MG63 (cell line): ENCODE measurements around the gene TRIP12. TPM values are rescaled to one million over a fixed set of nuclear protein-coding genes. Genes with fewer than 3 reads are reported as not detected.

Experiments used
- DNase-seq: peaks from one replicate; pipeline ENCODE4 v3.0.0-alpha.2; 2020
- H3K27me3 ChIP-seq: fragments of 250-450 bp; sonication (Bioruptor Pico); 2 replicates; pipeline ENCODE4 v1.5.1; 2020; ENCODE audit warnings: mild to moderate bottlenecking, moderate library complexity
- H3K36me3 ChIP-seq: fragments of 250-450 bp; sonication (Bioruptor Pico); 2 replicates; pipeline ENCODE4 v1.5.1; 2020; ENCODE audit warnings: mild to moderate bottlenecking, moderate library complexity
- H3K4me3 ChIP-seq: fragments of 250-450 bp; sonication (Bioruptor Pico); 2 replicates; pipeline ENCODE4 v1.5.1; 2020; ENCODE audit warnings: mild to moderate bottlenecking, moderate library complexity
- H3K9me3 ChIP-seq: fragments of 250-450 bp; sonication (Bioruptor Pico); 2 replicates; pipeline ENCODE4 v1.5.1; 2020; ENCODE audit warnings: mild to moderate bottlenecking, moderate library complexity
- total RNA-seq: library from RNA; depleted of rRNA; stranded (reverse); fragments of >200 nt; shearing (Covaris generic); gene quantifications from 2 replicates; pipeline ENCODE4 v1.2.3, GENCODE V29; 2014; ENCODE audit warnings: low replicate concordance

The TRIP12 gene
- total RNA-seq, 1 experiment from 2014 or later = 80.7 TPM

- Histone ChIP-seq H3K9me3 (no peaks in the 10 kb centered on the region), H3K36me3 (peaks cover 21% of the 10 kb centered on the region), H3K27me3 (no peaks in the 10 kb centered on the region), H3K4me3 (no peak overlapping the region)
- no peak for DNase-seq
Observed at GRCh38 chr2:229896857-229897256, 25.0 kb downstream of the TRIP12 start.

GRCh38 chr2:229889023-229889422 lies 32.8 kb downstream of the TRIP12 start:
- no peak overlapping the region for H3K4me3 ChIP-seq
- no peak for DNase-seq
- no peaks in the 10 kb centered on the region for H3K27me3 ChIP-seq
- no peaks in the 10 kb centered on the region for H3K9me3 ChIP-seq
- H3K36me3 ChIP-seq = peaks cover 12% of the 10 kb centered on the region

- H3K9me3 ChIP-seq = no peaks in the 10 kb centered on the region
- peaks cover 12% of the 10 kb centered on the region for H3K36me3 ChIP-seq
- DNase-seq = no peak
- no peak overlapping the region for H3K4me3 ChIP-seq
- H3K27me3 ChIP-seq = no peaks in the 10 kb centered on the region
Observed at GRCh38 chr2:229888031-229888430, 33.8 kb downstream of the TRIP12 start.

- no peak overlapping the region for H3K4me3 ChIP-seq
Observed at GRCh38 chr2:229887441-229887840, 34.4 kb downstream of the TRIP12 start.

GRCh38 chr2:229884775-229885699 lies 36.8 kb downstream of the TRIP12 start:
- Histone ChIP-seq H3K4me3 (no peak overlapping the region), H3K27me3 (no peaks in the 10 kb centered on the region)
- DNase-seq = no peak

More at GRCh38 chr2:229887441-229887840, 34.4 kb downstream of the TRIP12 start:
- Histone ChIP-seq H3K36me3 (peaks cover 12% of the 10 kb centered on the region), H3K9me3 (no peaks in the 10 kb centered on the region), H3K27me3 (no peaks in the 10 kb centered on the region)
- DNase-seq = no peak

GRCh38 chr2:229882583-229882982 lies 39.2 kb downstream of the TRIP12 start:
- peaks cover 35% of the 10 kb centered on the region for H3K36me3 ChIP-seq
- DNase-seq = no peak
- H3K9me3 ChIP-seq = no peaks in the 10 kb centered on the region
- H3K4me3 ChIP-seq = no peak overlapping the region
- no peaks in the 10 kb centered on the region for H3K27me3 ChIP-seq

More at GRCh38 chr2:229884775-229885699, 36.8 kb downstream of the TRIP12 start:
- Histone ChIP-seq H3K9me3 (no peaks in the 10 kb centered on the region), H3K36me3 (peaks cover 13% of the 10 kb centered on the region)

- no peaks in the 10 kb centered on the region for H3K9me3 ChIP-seq
- H3K27me3 ChIP-seq = no peaks in the 10 kb centered on the region
- H3K4me3 ChIP-seq = no peak overlapping the region
- no peak for DNase-seq
- H3K36me3 ChIP-seq = peaks cover 44% of the 10 kb centered on the region
Observed at GRCh38 chr2:229880892-229881586, 40.8 kb downstream of the TRIP12 start.

GRCh38 chr2:229879191-229879950 lies 42.4 kb downstream of the TRIP12 start:
- Histone ChIP-seq H3K36me3 (peaks cover 55% of the 10 kb centered on the region), H3K27me3 (no peaks in the 10 kb centered on the region), H3K9me3 (no peaks in the 10 kb centered on the region), H3K4me3 (no peak overlapping the region)
- no peak for DNase-seq

GRCh38 chr2:229875549-229875948 lies 46.3 kb downstream of the TRIP12 start:
- no peaks in the 10 kb centered on the region for H3K27me3 ChIP-seq
- H3K36me3 ChIP-seq = peaks cover 68% of the 10 kb centered on the region
- no peak overlapping the region for H3K4me3 ChIP-seq
- H3K9me3 ChIP-seq = no peaks in the 10 kb centered on the region
- DNase-seq = no peak

- no peak overlapping the region for H3K4me3 ChIP-seq
- no peaks in the 10 kb centered on the region for H3K9me3 ChIP-seq
- DNase-seq = no peak
- H3K27me3 ChIP-seq = no peaks in the 10 kb centered on the region
- H3K36me3 ChIP-seq = peaks cover 67% of the 10 kb centered on the region
Observed at GRCh38 chr2:229874647-229875046, 47.2 kb downstream of the TRIP12 start.

- Histone ChIP-seq H3K9me3 (no peaks in the 10 kb centered on the region), H3K36me3 (peaks cover 65% of the 10 kb centered on the region), H3K4me3 (no peak overlapping the region), H3K27me3 (no peaks in the 10 kb centered on the region)
- no peak for DNase-seq
Observed at GRCh38 chr2:229873123-229873581, 48.7 kb downstream of the TRIP12 start.

- no peaks in the 10 kb centered on the region for H3K9me3 ChIP-seq
- H3K27me3 ChIP-seq = no peaks in the 10 kb centered on the region
- H3K36me3 ChIP-seq = peaks cover 49% of the 10 kb centered on the region
- DNase-seq = peak; percentile 15
- H3K4me3 ChIP-seq = no peak overlapping the region
Observed at GRCh38 chr2:229870903-229871656, 50.7 kb downstream of the TRIP12 start.

GRCh38 chr2:229869226-229869625 lies 52.6 kb downstream of the TRIP12 start:
- Histone ChIP-seq H3K4me3 (no peak overlapping the region), H3K36me3 (peaks cover 39% of the 10 kb centered on the region), H3K9me3 (no peaks in the 10 kb centered on the region), H3K27me3 (no peaks in the 10 kb centered on the region)
- no peak for DNase-seq

- Histone ChIP-seq H3K9me3 (no peaks in the 10 kb centered on the region), H3K36me3 (peaks cover 39% of the 10 kb centered on the region), H3K4me3 (no peak overlapping the region), H3K27me3 (no peaks in the 10 kb centered on the region)
- DNase-seq = no peak
Observed at GRCh38 chr2:229868794-229869193, 53.0 kb downstream of the TRIP12 start.

GRCh38 chr2:229865033-229865432 lies 56.8 kb downstream of the TRIP12 start:
- no peak for DNase-seq
- Histone ChIP-seq H3K9me3 (no peaks in the 10 kb centered on the region), H3K4me3 (no peak overlapping the region), H3K27me3 (no peaks in the 10 kb centered on the region), H3K36me3 (peaks cover 21% of the 10 kb centered on the region)

- H3K36me3 ChIP-seq = peaks cover 37% of the 10 kb centered on the region
- no peaks in the 10 kb centered on the region for H3K27me3 ChIP-seq
- no peak overlapping the region for H3K4me3 ChIP-seq
- no peak for DNase-seq
- no peaks in the 10 kb centered on the region for H3K9me3 ChIP-seq
Observed at GRCh38 chr2:229861431-229861830, 60.4 kb downstream of the TRIP12 start.
